Tibial artery (tissue), 4 donors: ENCODE results near the gene LRRIQ3.

Experiments
- DNase-seq, 2 donors: peaks; one replicate each; pipeline ENCODE4 v3.0.0-alpha.2; 2019
- H3K27ac ChIP-seq, 2 donors: fragments of 200-600 bp; sonication (generic) in 1 of 2; 1 replicate in 1 of 2; 2 replicates in 1 of 2; pipeline ENCODE4 v1.5.1; 2018 to 2019; ENCODE audit warnings: mild to moderate bottlenecking in 1 of 2
- H3K27me3 ChIP-seq, 2 donors: fragments of 200-600 bp; sonication (generic) in 1 of 2; one replicate each; pipeline versions ENCODE4 v1.5.1 to v1.6.0; 2016 to 2019
- H3K36me3 ChIP-seq, 3 donors: fragments of 200-600 bp; sonication (generic) in 2 of 3; one replicate each; pipeline ENCODE4 v1.5.1; 2016 to 2019; ENCODE audit warnings: mild to moderate bottlenecking in 2 of 3
- H3K4me1 ChIP-seq, 4 donors: fragments of 200-600 bp; sonication (generic) in 2 of 4; 1 replicate in 3 of 4; 2 replicates in 1 of 4; pipeline ENCODE4 v1.5.1; 2016 to 2019
- H3K4me3 ChIP-seq, 2 donors: fragments of 200-600 bp; sonication (generic) in 1 of 2; 1 replicate in 1 of 2; 2 replicates in 1 of 2; pipeline ENCODE4 v1.5.1; 2018 to 2019; ENCODE audit warnings: mild to moderate bottlenecking in 2 of 2
- H3K9me3 ChIP-seq, 3 donors: fragments of 200-600 bp; sonication (generic) in 1 of 3; one replicate each; pipeline ENCODE4 v1.5.1; 2016 to 2019
- intact Hi-C: fragments of 100-400 bp; cut with DNase I; formaldehyde crosslinking; loops from one replicate; pipeline ENCODE4 v1.15.0; 2023; ENCODE audit warnings: low total_unique reads
- TF ChIP-seq, protein P1 (sequence below), 2 experiments: fragments of 200-600 bp in 1 of 2; fragments of 450-650 bp in 1 of 2; IDR thresholded peaks; one replicate each; pipeline ENCODE4 v1.5.1; 2017 to 2019; ENCODE audit warnings: antibody characterized with exemption in 2 of 2, mild to moderate bottlenecking in 1 of 2, moderate library complexity in 1 of 2

Gene LRRIQ3

DNA sequence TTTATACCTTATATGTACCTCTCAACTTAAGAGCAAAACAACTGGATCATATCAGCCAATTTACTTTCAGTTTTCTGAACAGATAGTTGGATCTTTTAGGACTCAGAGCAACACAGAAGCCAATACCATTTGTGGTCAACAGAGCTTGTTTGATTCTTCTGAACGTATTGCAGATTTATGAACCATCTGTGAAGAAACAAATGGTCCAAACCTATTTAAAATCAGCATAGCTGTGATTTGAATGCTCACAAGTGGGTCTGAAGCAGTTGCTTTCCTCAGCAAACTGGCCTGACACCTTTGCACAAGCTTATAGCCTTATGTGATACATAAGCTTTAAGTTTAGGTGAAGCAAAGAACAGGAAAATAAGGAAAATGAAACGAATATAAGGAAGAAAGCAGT is 147.6 kb downstream of the LRRIQ3 start:
- H3K27ac ChIP-seq = no peak overlapping the region
- intact Hi-C loops = no loop called here
- TF ChIP-seq, protein P1, sequence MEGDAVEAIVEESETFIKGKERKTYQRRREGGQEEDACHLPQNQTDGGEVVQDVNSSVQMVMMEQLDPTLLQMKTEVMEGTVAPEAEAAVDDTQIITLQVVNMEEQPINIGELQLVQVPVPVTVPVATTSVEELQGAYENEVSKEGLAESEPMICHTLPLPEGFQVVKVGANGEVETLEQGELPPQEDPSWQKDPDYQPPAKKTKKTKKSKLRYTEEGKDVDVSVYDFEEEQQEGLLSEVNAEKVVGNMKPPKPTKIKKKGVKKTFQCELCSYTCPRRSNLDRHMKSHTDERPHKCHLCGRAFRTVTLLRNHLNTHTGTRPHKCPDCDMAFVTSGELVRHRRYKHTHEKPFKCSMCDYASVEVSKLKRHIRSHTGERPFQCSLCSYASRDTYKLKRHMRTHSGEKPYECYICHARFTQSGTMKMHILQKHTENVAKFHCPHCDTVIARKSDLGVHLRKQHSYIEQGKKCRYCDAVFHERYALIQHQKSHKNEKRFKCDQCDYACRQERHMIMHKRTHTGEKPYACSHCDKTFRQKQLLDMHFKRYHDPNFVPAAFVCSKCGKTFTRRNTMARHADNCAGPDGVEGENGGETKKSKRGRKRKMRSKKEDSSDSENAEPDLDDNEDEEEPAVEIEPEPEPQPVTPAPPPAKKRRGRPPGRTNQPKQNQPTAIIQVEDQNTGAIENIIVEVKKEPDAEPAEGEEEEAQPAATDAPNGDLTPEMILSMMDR (IDR thresholded peaks at IDR 0.05) = no peak
- no peaks in the 10 kb centered on the region for H3K4me1 ChIP-seq
- no peaks in the 10 kb centered on the region for H3K9me3 ChIP-seq
- no peak for DNase-seq
- no peak overlapping the region for H3K4me3 ChIP-seq
- no peaks in the 10 kb centered on the region for H3K36me3 ChIP-seq
- no peaks in the 10 kb centered on the region for H3K27me3 ChIP-seq

DNA sequence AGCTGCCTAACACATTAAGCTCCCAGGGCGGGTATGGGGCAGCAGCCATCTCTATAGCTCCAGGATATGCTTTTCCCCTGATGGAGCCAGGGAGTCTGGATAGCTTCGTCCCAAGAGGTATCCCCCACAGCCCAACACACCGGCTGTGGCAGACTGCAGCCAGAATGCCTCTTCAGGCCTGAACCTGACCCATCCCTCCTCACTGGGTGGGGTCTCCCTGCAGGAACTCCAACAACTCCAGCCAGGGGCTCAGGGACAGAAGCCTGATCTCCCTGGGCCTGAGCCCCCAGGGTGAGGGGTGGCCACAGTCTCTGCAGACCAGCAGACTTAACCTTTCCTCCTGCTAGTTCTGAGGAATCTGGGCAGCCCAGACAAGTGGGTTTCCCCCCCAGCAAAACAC is 159.9 kb downstream of the LRRIQ3 start:
- intact Hi-C loops = no loop called here
- Histone ChIP-seq H3K27me3 (no peaks in the 10 kb centered on the region), H3K4me3 (no peak overlapping the region), H3K4me1 (no peaks in the 10 kb centered on the region), H3K27ac (no peak overlapping the region), H3K36me3 (no peaks in the 10 kb centered on the region), H3K9me3 (peaks cover 4 to 14% (median 6%) of the 10 kb centered on the region in 3 donors)
- TF ChIP-seq, protein P1 (IDR thresholded peaks at IDR 0.05) = no peak
- DNase-seq = no peak

- Histone ChIP-seq H3K36me3 (no peaks in the 10 kb centered on the region), H3K4me3 (no peak overlapping the region), H3K27me3 (no peaks in the 10 kb centered on the region), H3K27ac (no peak overlapping the region), H3K9me3 (no peaks in the 10 kb centered on the region), H3K4me1 (no peaks in the 10 kb centered on the region)
- DNase-seq = no peak
- TF ChIP-seq, protein P1 (IDR thresholded peaks at IDR 0.05) = no peak
- intact Hi-C loops = no loop called here
Observed at GRCh38 chr1:74012583-74012982, 185.4 kb downstream of the LRRIQ3 start.

DNA sequence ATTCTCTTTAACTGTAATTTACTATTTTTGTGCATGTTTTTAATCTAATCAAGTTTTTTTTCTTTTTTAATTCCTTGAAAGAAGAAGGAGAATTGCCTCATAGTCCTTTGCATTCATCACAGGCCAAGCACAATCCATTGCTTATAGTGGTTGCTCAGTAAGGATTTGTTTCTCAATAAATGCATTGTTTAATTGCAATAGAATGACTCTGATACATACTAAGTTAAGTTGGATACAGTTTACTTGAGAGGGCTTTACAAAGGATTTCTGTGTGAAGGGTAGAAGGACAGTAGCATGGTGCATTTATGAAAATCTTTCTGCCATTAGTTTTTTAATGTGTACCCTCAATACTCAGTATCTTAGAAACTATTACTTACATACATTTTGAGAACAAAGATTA is 186.2 kb downstream of the LRRIQ3 start:
- no peak overlapping the region for H3K4me3 ChIP-seq
- no peaks in the 10 kb centered on the region for H3K4me1 ChIP-seq
- no peaks in the 10 kb centered on the region for H3K36me3 ChIP-seq
- no peaks in the 10 kb centered on the region for H3K27me3 ChIP-seq
- TF ChIP-seq, protein P1 (IDR thresholded peaks at IDR 0.05) = no peak
- intact Hi-C loops = no loop called here
- no peak overlapping the region for H3K27ac ChIP-seq
- no peak for DNase-seq
- H3K9me3 ChIP-seq = no peaks in the 10 kb centered on the region

DNA sequence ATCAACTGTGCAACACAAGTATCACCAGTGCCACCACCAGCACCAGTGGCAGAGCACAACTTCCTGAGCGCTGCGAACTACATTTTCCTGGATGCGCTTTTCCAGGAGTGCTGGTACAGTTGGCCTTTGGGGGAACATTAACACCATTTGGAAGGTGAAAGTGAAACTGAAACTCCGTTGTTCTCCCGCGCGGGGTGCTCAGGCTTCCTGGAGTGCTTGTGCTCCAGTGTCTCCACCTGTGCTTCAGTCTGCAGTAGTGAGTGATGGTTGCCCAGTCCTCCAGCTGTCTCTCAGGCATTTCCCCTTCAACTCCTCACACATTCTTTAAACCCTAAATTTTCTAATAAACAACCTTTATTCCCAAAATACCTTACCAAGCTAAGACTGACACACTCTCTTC is 187.8 kb downstream of the LRRIQ3 start:
- H3K4me3 ChIP-seq = no peak overlapping the region
- H3K4me1 ChIP-seq = no peaks in the 10 kb centered on the region

More for the DNA sequence above, 187.8 kb downstream of the LRRIQ3 start:
- intact Hi-C loops = no loop called here
- Histone ChIP-seq H3K27ac (no peak overlapping the region), H3K27me3 (no peaks in the 10 kb centered on the region), H3K9me3 (no peaks in the 10 kb centered on the region), H3K36me3 (no peaks in the 10 kb centered on the region)
- TF ChIP-seq, protein P1 (IDR thresholded peaks at IDR 0.05) = no peak
- DNase-seq = no peak
